HepG2 (cell line): ENCODE measurements around the gene TPBG. TPM values are rescaled to one million over a fixed set of nuclear protein-coding genes. Genes with fewer than 3 reads are reported as not detected.

Experiments used
- ATAC-seq: fragments of 200-7000 bp; cut with Tn5 transposase; 3 replicates; pipeline ENCODE4 v1.9.1; 2020; ENCODE audit warnings: mild to moderate bottlenecking, moderate library complexity
- BruUV-seq: library from RNA; stranded (reverse); fragments of 400-500 nt; replicated peaks from 2 replicates; lab custom pipeline; 2021; lab: Mats Ljungman, UMichigan
- CTCF ChIA-PET: fragments of 300-600 bp; formaldehyde crosslinking; extraction: SDS; loops from one replicate; lab custom pipeline; 2021; ENCODE audit warnings: low total read pairs, inconsistent platforms, low intra/inter-chr PET ratio; lab: Yijun Ruan, JAX
- POLR2A ChIA-PET: fragments of 350-600 bp; sonication (Branson Sonifier 250); formaldehyde crosslinking; loops from one replicate; lab custom pipeline; 2020; ENCODE audit warnings: antibody characterized with exemption, inconsistent platforms; lab: Yijun Ruan, JAX
- DNase-seq: peaks from one replicate; pipeline ENCODE4 v3.0.0-alpha.2; 2015; ENCODE audit warnings: low spot score
- FAIRE-seq: peaks from 3 replicates; lab custom pipeline; 2011; peaks lifted over from hg19 to GRCh38; lab: Jason Lieb, UNC
- H2AFZ ChIP-seq: one replicate; pipeline ENCODE4 v1.6.1; 2011; ENCODE audit warnings: low read length, inconsistent platforms
- H3K27ac ChIP-seq: fragments of 300-600 bp; 3 replicates; pipeline ENCODE4 v1.8.0; 2011; ENCODE audit warnings: mixed run types, mild to moderate bottlenecking, mixed read lengths, low read length, inconsistent platforms; ENCODE audit not compliant: insufficient read depth; ENCODE audit errors: extremely low read length
- H3K27me3 ChIP-seq, 2 experiments: fragments of 200-600 bp in 1 of 2; 2 replicates in 1 of 2; 3 replicates in 1 of 2; pipeline versions ENCODE4 v1.6.0 to v1.8.0; 2011; ENCODE audit warnings: low read length in 2 of 2, mild to moderate bottlenecking in 2 of 2, moderate library complexity in 2 of 2, inconsistent platforms in 1 of 2; ENCODE audit not compliant: insufficient read depth in 2 of 2, control insufficient read depth in 1 of 2
- H3K36me3 ChIP-seq, 2 experiments: fragments of 200-600 bp in 1 of 2; replicated peaks in 1 of 2; 2 replicates in 1 of 2; 3 replicates in 1 of 2; pipeline versions ENCODE4 v1.5.1 to v1.8.0; 2011; ENCODE audit warnings: low read length in 2 of 2, inconsistent platforms in 1 of 2; ENCODE audit not compliant: insufficient read depth in 2 of 2, control insufficient read depth in 1 of 2
- H3K4me1 ChIP-seq: 2 replicates; pipeline ENCODE4 v1.5.1; 2012; ENCODE audit warnings: low read length, inconsistent platforms; ENCODE audit not compliant: insufficient read depth
- H3K4me2 ChIP-seq: 2 replicates; pipeline ENCODE4 v1.6.0; 2011; ENCODE audit warnings: low read depth, low read length, inconsistent platforms
- H3K4me3 ChIP-seq, 3 experiments: fragments of 200-600 bp in 1 of 3; sonication (generic), shearing (Covaris generic) in 1 of 3; replicated peaks in 1 of 3; 2 replicates each; pipeline ENCODE4 v1.5.1; 2011 to 2016; ENCODE audit warnings: low read length in 3 of 3, inconsistent platforms in 2 of 3, low read depth in 2 of 3, mild to moderate bottlenecking in 2 of 3, control low read depth in 1 of 3, mixed read lengths in 1 of 3; ENCODE audit not compliant: insufficient read depth in 1 of 3
- H3K79me2 ChIP-seq: one replicate; pipeline ENCODE4 v1.6.1; 2011; ENCODE audit warnings: low read length, inconsistent platforms; ENCODE audit not compliant: insufficient read depth
- H3K9ac ChIP-seq: 2 replicates; pipeline ENCODE4 v1.6.0; 2011; ENCODE audit warnings: mild to moderate bottlenecking, low read depth, low read length, inconsistent platforms; ENCODE audit not compliant: insufficient read depth
- H3K9me3 ChIP-seq: 2 replicates; pipeline ENCODE4 v1.5.1; 2012; ENCODE audit warnings: mild to moderate bottlenecking, low read length
- H4K20me1 ChIP-seq: 2 replicates; pipeline ENCODE4 v1.6.0; 2011; ENCODE audit warnings: inconsistent platforms, mild to moderate bottlenecking, low read length, moderate library complexity; ENCODE audit not compliant: insufficient read depth
- BHLHE40 ChIP-seq: IDR thresholded peaks from 2 replicates; pipeline ENCODE4 v1.6.1; 2011; ENCODE audit warnings: low read length, improper control_type of control experiment
- KLF11 ChIP-seq: IDR thresholded peaks from 2 replicates; pipeline ENCODE4 v1.6.1; 2016; ENCODE audit warnings: missing compliant biosample characterization
- RBAK ChIP-seq: sonication (generic); formaldehyde crosslinking; IDR thresholded peaks from 2 replicates; pipeline ENCODE4 v1.5.1; 2020; ENCODE audit warnings: mild to moderate bottlenecking, missing genetic modification reagents
- RFXAP ChIP-seq: sonication (generic); formaldehyde crosslinking; IDR thresholded peaks from 2 replicates; pipeline ENCODE4 v1.4.0; 2020; ENCODE audit warnings: missing genetic modification reagents, borderline replicate concordance
- ZNF331 ChIP-seq: sonication (generic); formaldehyde crosslinking; IDR thresholded peaks from 2 replicates; pipeline ENCODE4 v1.4.0; 2020; ENCODE audit warnings: missing genetic modification reagents
- ZNF367 ChIP-seq: sonication (generic); formaldehyde crosslinking; IDR thresholded peaks from 2 replicates; pipeline ENCODE4 v1.4.0; 2020; ENCODE audit warnings: missing genetic modification reagents, borderline replicate concordance
- ZNF484 ChIP-seq: sonication (generic); formaldehyde crosslinking; IDR thresholded peaks from 2 replicates; pipeline ENCODE4 v1.5.1; 2020; ENCODE audit warnings: mild to moderate bottlenecking, low read depth, missing genetic modification reagents, borderline replicate concordance
- ZNF619 ChIP-seq: sonication (generic); formaldehyde crosslinking; IDR thresholded peaks from 2 replicates; pipeline ENCODE4 v1.4.0; 2020; ENCODE audit warnings: mild to moderate bottlenecking, missing genetic modification reagents
- ZNF646 ChIP-seq: sonication (generic); formaldehyde crosslinking; IDR thresholded peaks from 2 replicates; pipeline ENCODE4 v1.9.0; 2021; ENCODE audit warnings: mild to moderate bottlenecking, missing genetic modification reagents
- in situ Hi-C: cut with HindIII; loops from 2 replicates; pipeline ENCODE4 v1.10.0; 2017; ENCODE audit warnings: low pct_unique_long_range_greater_than_20kb; ENCODE audit not compliant: extremely low pct_ligation_motif_present
- intact Hi-C: fragments of 100-400 bp; cut with micrococcal nuclease; formaldehyde crosslinking; loops from one replicate; pipeline ENCODE4 v1.10.0; 2022; ENCODE audit not compliant: unreplicated experiment
- polyA plus RNA-seq, 8 experiments: library from polyadenylated mRNA; depleted of rRNA in 3 of 8; stranded (reverse) in 7 of 8; unstranded in 1 of 8; fragments of >200 nt; fragmentation: Illumina TruSeq in 4 of 8; extraction: Trizol in 4 of 8; gene quantifications; 2 replicates each; pipeline versions ENCODE4 v1.2.1 to v1.2.3, GENCODE V29; 2011 to 2016; ENCODE audit warnings: low read depth in 4 of 8, missing spikeins in 1 of 8, mixed read lengths in 1 of 8; ENCODE audit not compliant: insufficient read depth in 1 of 8
- total RNA-seq, 5 experiments: library from RNA; depleted of rRNA; stranded (reverse); fragments of >200 nt; fragmentation: Illumina TruSeq; extraction: Trizol; gene quantifications; 2 replicates each; pipeline ENCODE4 v1.2.3, GENCODE V29; 2016; ENCODE audit warnings: low read depth in 1 of 5

The TPBG gene
- total and polyA plus RNA-seq, 2 of the 13 experiments (the other 11 are each of a cell fraction or from before 2014, with no cell fraction given) = 0.73 to 0.75 TPM

DNA sequence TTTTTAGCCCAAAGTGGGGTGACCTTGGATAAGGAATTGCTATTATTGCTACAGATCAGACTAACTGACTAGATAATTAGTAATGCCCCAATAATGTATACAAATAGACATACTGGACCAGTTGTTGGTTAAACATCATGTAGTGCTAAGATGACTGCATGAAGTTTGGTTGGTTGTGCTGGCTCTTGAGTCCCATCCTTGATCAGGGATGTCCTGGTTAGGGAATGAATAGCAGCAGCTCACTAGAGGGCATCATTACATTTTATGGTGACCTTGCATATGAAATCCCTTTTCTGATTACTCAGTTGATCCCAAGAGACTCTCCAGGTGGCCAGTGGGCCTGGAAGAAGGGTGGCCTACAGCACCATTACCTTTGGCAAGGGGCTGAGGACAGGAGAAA lies 10.9 kb downstream of the TPBG start:
- no peaks in the 10 kb centered on the region for H3K4me1 ChIP-seq
- TF ChIP-seq RBAK (CRISPR knock-in tag) = no peak
- no peak for TF ChIP-seq KLF11 (CRISPR knock-in tag)
- no peak for TF ChIP-seq ZNF484
- no peak for TF ChIP-seq ZNF331 (CRISPR knock-in tag)
- no peak for TF ChIP-seq RFXAP (CRISPR knock-in tag)
- TF ChIP-seq ZNF619 (CRISPR knock-in tag) = no peak
- TF ChIP-seq ZNF367 (CRISPR knock-in tag) = no peak
- TF ChIP-seq ZNF646 (CRISPR knock-in tag) = no peak
- no peak for TF ChIP-seq BHLHE40
- TF ChIP-seq, all 625 proteins: peak for 0
- POLR2A ChIA-PET = no interaction called here
- Histone ChIP-seq H3K27ac (no peak overlapping the region), H3K79me2 (no peaks in the 10 kb centered on the region), H2AFZ (no peak overlapping the region), H3K36me3 (no peaks in the 10 kb centered on the region), H4K20me1 (no peaks in the 10 kb centered on the region), H3K9ac (no peak overlapping the region), H3K9me3 (no peaks in the 10 kb centered on the region), H3K4me2 (no peak overlapping the region), H3K27me3 (no peaks in the 10 kb centered on the region; a peak in 1 of 5 replicates), H3K4me3 (no peak overlapping the region)
- FAIRE-seq (no peak), ATAC-seq (no peak), DNase-seq (no peak)
- intact Hi-C loops = no loop called here
- no TSS peak for BruUV-seq
- CTCF ChIA-PET = no interaction called here
- in situ Hi-C loops = no loop called here
